Calu3 (cell line): Measurements from ENCODE around the gene SOD1. TPM values are rescaled to one million over a fixed set of nuclear protein-coding genes. Genes with fewer than 3 reads are reported as not detected.
A peak's percentile ranks its signal among the peaks of the same experiment; 100 is the strongest.

Source experiments
- Bru-seq: library from RNA; stranded (reverse); fragments of 400-500 nt; gene quantifications from one replicate; lab custom pipeline; 2021; lab: Mats Ljungman, UMichigan
- BruChase-seq, 2 experiments: library from RNA; stranded (reverse); fragments of 400-500 nt; gene quantifications; one replicate each; lab custom pipeline; 2021; lab: Mats Ljungman, UMichigan
- BruUV-seq: library from RNA; stranded (reverse); fragments of 400-500 nt; replicated peaks from 2 replicates; lab custom pipeline; 2021; lab: Mats Ljungman, UMichigan
- CTCF ChIA-PET: fragments of 300-600 bp; sonication (Branson Sonifier 250); formaldehyde crosslinking; loops from one replicate; lab custom pipeline; 2022; ENCODE audit warnings: antibody characterized with exemption; lab: Charles Lee
- DNase-seq: peaks from one replicate; pipeline ENCODE4 v3.0.0; 2022
- H3K27ac Mint-ChIP-seq: one replicate; pipeline ENCODE4 v1.8.0; 2022; ENCODE audit warnings: mixed read lengths; ENCODE audit not compliant: unreplicated experiment
- H3K27me3 Mint-ChIP-seq: one replicate; pipeline ENCODE4 v1.8.0; 2022; ENCODE audit warnings: mixed read lengths; ENCODE audit not compliant: unreplicated experiment
- H3K36me3 Mint-ChIP-seq: one replicate; pipeline ENCODE4 v1.8.0; 2022; ENCODE audit warnings: mild to moderate bottlenecking, moderate library complexity, mixed read lengths; ENCODE audit not compliant: insufficient read depth, unreplicated experiment
- H3K4me1 Mint-ChIP-seq: one replicate; pipeline ENCODE4 v1.8.0; 2022; ENCODE audit warnings: mild to moderate bottlenecking, low read depth, mixed read lengths; ENCODE audit not compliant: unreplicated experiment
- H3K4me3 Mint-ChIP-seq: one replicate; pipeline ENCODE4 v1.8.0; 2022; ENCODE audit warnings: mild to moderate bottlenecking, low read depth, moderate library complexity, mixed read lengths; ENCODE audit not compliant: unreplicated experiment
- H3K9me3 Mint-ChIP-seq: one replicate; pipeline ENCODE4 v1.8.0; 2022; ENCODE audit warnings: low read depth, mixed read lengths; ENCODE audit not compliant: unreplicated experiment
- CTCF ChIP-seq: fragments of 200-600 bp; IDR thresholded peaks from one replicate; pipeline ENCODE4 v1.8.0; 2022; ENCODE audit warnings: antibody characterized with exemption; ENCODE audit not compliant: unreplicated experiment
- intact Hi-C: fragments of 100-400 bp; cut with micrococcal nuclease; formaldehyde crosslinking; loops from one replicate; pipeline ENCODE4 v1.10.0; 2022; ENCODE audit not compliant: unreplicated experiment
- long read RNA-seq: library from polyadenylated mRNA; stranded (forward); transcript quantifications from one replicate; pipeline ENCODE4 v2.0.0, GENCODE V29; 2022
- total RNA-seq: library from RNA; stranded (reverse); gene quantifications from 2 replicates; pipeline ENCODE4 v1.2.3, GENCODE V29; 2022

SOD1 gene
- total RNA-seq (223 and 227 TPM in 2 replicates), Bru-seq, nascent RNA (percentile 88 among the genes with signal in this experiment), BruChase-seq, experiment 1, labeled RNA remaining after a 6-hour chase (percentile 89 among the genes with signal in this experiment), BruChase-seq, experiment 2, labeled RNA remaining after a 2-hour chase (percentile 78 among the genes with signal in this experiment)
- long read RNA-seq, transcript SOD1-201 (5 exons, 966 nt) = major isoform, 434 of 509 reads
- long read RNA-seq, partial matches to known transcripts = 63 of 509 reads
- long read RNA-seq, other reads (novel, unspliced or antisense) = 11 of 509 reads

- no peak for TF ChIP-seq CTCF
- peak within 1 kb of the TSS; percentile 89 for H3K27ac Mint-ChIP-seq
- DNase-seq = peak; percentile 92
- peaks cover 18% of the 10 kb centered on the region for H3K4me1 Mint-ChIP-seq
- CTCF ChIA-PET = no interaction called here
- peak within 1 kb of the TSS; percentile 87 for H3K4me3 Mint-ChIP-seq
- H3K27me3 Mint-ChIP-seq = no peaks in the 10 kb centered on the region
- no TSS peak for BruUV-seq
- H3K36me3 Mint-ChIP-seq = peaks cover 40% of the 10 kb centered on the region
- intact Hi-C loops = no loop called here
- no peaks in the 10 kb centered on the region for H3K9me3 Mint-ChIP-seq
Observed at GRCh38 chr21:31659536-31660258, at the start of gene SOD1. Gene SOD1, plus strand, starts transcription at chr21:31659693. Its CDS starts 77 bp downstream, at chr21:31659770.

- no peaks in the 10 kb centered on the region for H3K4me1 Mint-ChIP-seq
- peaks cover 6% of the 10 kb centered on the region for H3K36me3 Mint-ChIP-seq
- H3K27me3 Mint-ChIP-seq = peaks cover 12% of the 10 kb centered on the region
- intact Hi-C loops = no loop called here
- BruUV-seq = no TSS peak
- CTCF ChIA-PET = no interaction called here
- H3K27ac Mint-ChIP-seq = no peak overlapping the region
- H3K9me3 Mint-ChIP-seq = no peaks in the 10 kb centered on the region
- H3K4me3 Mint-ChIP-seq = no peak overlapping the region
- DNase-seq = no peak
- TF ChIP-seq CTCF = no peak
Observed at GRCh38 chr21:31611445-31611844, 48.0 kb upstream of the SOD1 start.

- Mint-ChIP-seq H3K9me3 (no peaks in the 10 kb centered on the region), H3K36me3 (peaks cover 6% of the 10 kb centered on the region), H3K27ac (no peak overlapping the region), H3K27me3 (peaks cover 12% of the 10 kb centered on the region), H3K4me3 (no peak overlapping the region), H3K4me1 (no peaks in the 10 kb centered on the region)
- no peak for DNase-seq
- BruUV-seq = no TSS peak
- intact Hi-C loops = no loop called here
- CTCF ChIA-PET = no interaction called here
- no peak for TF ChIP-seq CTCF
Observed at GRCh38 chr21:31612894-31613785, 46.4 kb upstream of the SOD1 start.

GRCh38 chr21:31614705-31615104, 44.8 kb upstream of the SOD1 start:
- CTCF ChIA-PET = no interaction called here
- Mint-ChIP-seq H3K9me3 (no peaks in the 10 kb centered on the region), H3K27ac (no peak overlapping the region), H3K4me3 (no peak overlapping the region), H3K4me1 (no peaks in the 10 kb centered on the region), H3K36me3 (peaks cover 6% of the 10 kb centered on the region), H3K27me3 (peaks cover 12% of the 10 kb centered on the region)
- no TSS peak for BruUV-seq
- TF ChIP-seq CTCF = no peak
- DNase-seq = no peak
- intact Hi-C loops = no loop called here
